ENCODE results near the gene LPIN1. TPM values are rescaled to one million over a fixed set of nuclear protein-coding genes. Genes with fewer than 3 reads are reported as not detected.

The LPIN1 gene
- total RNA-seq, 1 donor from 2014 or later: 12.1 TPM

- FAIRE-seq (no peak), DNase-seq (ENCODE audit: low read depth) (no peak)
- Histone ChIP-seq H3K27me3 (ENCODE audit: control insufficient read depth, insufficient read depth, low read length) (no peaks in the 10 kb centered on the region), H3K4me3 (ENCODE audit: low read depth, low read length) (no peak overlapping the region), H3K36me3 (ENCODE audit: control insufficient read depth, insufficient read depth, low read length) (no peaks in the 10 kb centered on the region)
- TF ChIP-seq CTCF (IDR thresholded peaks at IDR 0.05; ENCODE audit: insufficient read depth, low read length, severe bottlenecking): no peak
Measured at GRCh38 chr2:11752906-11753305, 6.5 kb downstream of the LPIN1 start.

GRCh38 chr2:11753452-11753885 is 7.0 kb downstream of the LPIN1 start:
- Histone ChIP-seq H3K4me3 (ENCODE audit: low read depth, low read length) (no peak overlapping the region), H3K27me3 (ENCODE audit: control insufficient read depth, insufficient read depth, low read length) (no peaks in the 10 kb centered on the region), H3K36me3 (ENCODE audit: control insufficient read depth, insufficient read depth, low read length) (no peaks in the 10 kb centered on the region)
- peak; percentile 73 for DNase-seq (ENCODE audit: low read depth)
- TF ChIP-seq CTCF (IDR thresholded peaks at IDR 0.05; ENCODE audit: insufficient read depth, low read length, severe bottlenecking): no peak
- FAIRE-seq: no peak

GRCh38 chr2:11753886-11754699 is 7.7 kb downstream of the LPIN1 start:
- Histone ChIP-seq H3K4me3 (ENCODE audit: low read depth, low read length) (no peak overlapping the region), H3K36me3 (ENCODE audit: control insufficient read depth, insufficient read depth, low read length) (no peaks in the 10 kb centered on the region), H3K27me3 (ENCODE audit: control insufficient read depth, insufficient read depth, low read length) (no peaks in the 10 kb centered on the region)
- FAIRE-seq: no peak
- peak; percentile 82 for DNase-seq (ENCODE audit: low read depth)
- no peak for TF ChIP-seq CTCF (IDR thresholded peaks at IDR 0.05; ENCODE audit: insufficient read depth, low read length, severe bottlenecking)

GRCh38 chr2:11754700-11755015 is 8.2 kb downstream of the LPIN1 start:
- no peak for TF ChIP-seq CTCF (IDR thresholded peaks at IDR 0.05; ENCODE audit: insufficient read depth, low read length, severe bottlenecking)
- Histone ChIP-seq H3K4me3 (ENCODE audit: low read depth, low read length) (no peak overlapping the region), H3K36me3 (ENCODE audit: control insufficient read depth, insufficient read depth, low read length) (no peaks in the 10 kb centered on the region), H3K27me3 (ENCODE audit: control insufficient read depth, insufficient read depth, low read length) (no peaks in the 10 kb centered on the region)
- DNase-seq (ENCODE audit: low read depth): no peak
- FAIRE-seq: no peak

- FAIRE-seq (no peak), DNase-seq (ENCODE audit: low read depth) (no peak)
- no peaks in the 10 kb centered on the region for H3K36me3 ChIP-seq (ENCODE audit: control insufficient read depth, insufficient read depth, low read length)
- no peaks in the 10 kb centered on the region for H3K27me3 ChIP-seq (ENCODE audit: control insufficient read depth, insufficient read depth, low read length)
- no peak overlapping the region for H3K4me3 ChIP-seq (ENCODE audit: low read depth, low read length)
- TF ChIP-seq CTCF (IDR thresholded peaks at IDR 0.05; ENCODE audit: insufficient read depth, low read length, severe bottlenecking): no peak
Measured at GRCh38 chr2:11757101-11757500, 10.7 kb downstream of the LPIN1 start.

- FAIRE-seq: no peak
- H3K27me3 ChIP-seq (ENCODE audit: control insufficient read depth, insufficient read depth, low read length): no peaks in the 10 kb centered on the region
- H3K4me3 ChIP-seq (ENCODE audit: low read depth, low read length): no peak overlapping the region
- DNase-seq (ENCODE audit: low read depth): no peak
- peaks cover 2% of the 10 kb centered on the region for H3K36me3 ChIP-seq (ENCODE audit: control insufficient read depth, insufficient read depth, low read length)
- TF ChIP-seq CTCF (IDR thresholded peaks at IDR 0.05; ENCODE audit: insufficient read depth, low read length, severe bottlenecking): no peak
Measured at GRCh38 chr2:11758187-11758586, 11.8 kb downstream of the LPIN1 start.

All from bronchial epithelial cell (primary cell).